Measurements from ENCODE around the gene CCDC122. TPM values are rescaled to one million over a fixed set of nuclear protein-coding genes. Genes with fewer than 3 reads are reported as not detected.
A peak's percentile ranks its signal among the peaks of the same experiment; 100 is the strongest.

CCDC122 gene
- total RNA-seq: 10 to 100 TPM in 1 of 6 donors, 1 to 10 TPM in 5; 3.5 to 52.4 (median 4.4) TPM

- H3K27me3 ChIP-seq: no peaks in the 10 kb centered on the region
- peaks cover 12 to 20% (median 13%) of the 10 kb centered on the region in 4 donors for H3K4me1 ChIP-seq
- WGBS, 2 donors: 0 to 2% methylated on average over 31 to 68 of the region's 78 CpGs
- TF ChIP-seq EP300 (IDR thresholded peaks at IDR 0.05) (peak in 2 of 4 donors; percentile 28 to 74), POLR2A (IDR thresholded peaks at IDR 0.05) (peak in 3 of 4 donors; percentile 58 to 96 (median 85)), POLR2AphosphoS5 (IDR thresholded peaks at IDR 0.05) (peak; percentile 60), CTCF (IDR thresholded peaks at IDR 0.05) (peak in 1 of 6 experiments; percentile 21)
- ATAC-seq (ENCODE audit: low FRiP score in 2 of 2) (peak; percentile 94 to 97), DNase-seq (peak; percentile 92 to 96)
- peak within 1 kb of the TSS; percentile 97 to 99 (median 98) for H3K27ac ChIP-seq
- H3K9me3 ChIP-seq: no peaks in the 10 kb centered on the region
- H3K4me3 ChIP-seq: peak within 1 kb of the TSS; percentile 67 to 79 (median 73)
- H3K36me3 ChIP-seq: no peaks in the 10 kb centered on the region
These were observed at the start of gene CCDC122 for GRCh38 chr13:43878892-43879754. Gene CCDC122 (minus strand): TSS chr13:43879740. CDS start chr13:43869376, 10,364 bp downstream.

- WGBS, 2 donors: 85 to 94% methylated on average over 5 of the region's 5 CpGs
- DNase-seq: no peak
- no peak overlapping the region for H3K27ac ChIP-seq
- TF ChIP-seq CTCF (IDR thresholded peaks at IDR 0.05): no peak
- TF ChIP-seq POLR2AphosphoS5 (IDR thresholded peaks at IDR 0.05): no peak
- no peak for TF ChIP-seq EP300 (IDR thresholded peaks at IDR 0.05)
- TF ChIP-seq POLR2A (IDR thresholded peaks at IDR 0.05): no peak
- ATAC-seq (ENCODE audit: low FRiP score in 2 of 2): no peak
- H3K27me3 ChIP-seq: no peaks in the 10 kb centered on the region
- no peaks in the 10 kb centered on the region for H3K36me3 ChIP-seq
- H3K4me3 ChIP-seq: no peak overlapping the region
- H3K9me3 ChIP-seq: no peaks in the 10 kb centered on the region
- H3K4me1 ChIP-seq: no peaks in the 10 kb centered on the region
These were observed 45.2 kb upstream of the CCDC122 start for GRCh38 chr13:43924549-43925245.

- TF ChIP-seq POLR2A (IDR thresholded peaks at IDR 0.05) (no peak), POLR2AphosphoS5 (IDR thresholded peaks at IDR 0.05) (no peak), EP300 (IDR thresholded peaks at IDR 0.05) (no peak), CTCF (IDR thresholded peaks at IDR 0.05) (no peak)
- no peak overlapping the region for H3K4me3 ChIP-seq
- no peaks in the 10 kb centered on the region for H3K9me3 ChIP-seq
- no peaks in the 10 kb centered on the region for H3K4me1 ChIP-seq
- H3K27ac ChIP-seq: no peak overlapping the region
- 100% methylated on average over 1 of the region's 1 CpG for WGBS, 2 donors
- no peak for ATAC-seq (ENCODE audit: low FRiP score in 2 of 2)
- no peak for DNase-seq
- H3K36me3 ChIP-seq: no peaks in the 10 kb centered on the region
- H3K27me3 ChIP-seq: no peaks in the 10 kb centered on the region
These were observed 41.6 kb upstream of the CCDC122 start for GRCh38 chr13:43920965-43921674.

GRCh38 chr13:43918636-43919035 lies 39.1 kb upstream of the CCDC122 start:
- ATAC-seq (ENCODE audit: low FRiP score in 2 of 2): no peak
- WGBS, 2 donors: 70 to 74% methylated on average over 5 of the region's 5 CpGs

More at GRCh38 chr13:43918636-43919035, 39.1 kb upstream of the CCDC122 start:
- TF ChIP-seq CTCF (IDR thresholded peaks at IDR 0.05) (no peak), EP300 (IDR thresholded peaks at IDR 0.05) (no peak), POLR2A (IDR thresholded peaks at IDR 0.05) (no peak), POLR2AphosphoS5 (IDR thresholded peaks at IDR 0.05) (no peak)
- H3K4me3 ChIP-seq: no peak overlapping the region
- DNase-seq: no peak
- no peaks in the 10 kb centered on the region for H3K4me1 ChIP-seq
- no peaks in the 10 kb centered on the region for H3K27me3 ChIP-seq
- H3K9me3 ChIP-seq: no peaks in the 10 kb centered on the region
- no peaks in the 10 kb centered on the region for H3K36me3 ChIP-seq
- no peak overlapping the region for H3K27ac ChIP-seq
